HG03196 (cell line): ENCODE results near the gene PCDHGC3.

Source experiments
- ATAC-seq: cut with Tn5 transposase; IDR thresholded peaks from one replicate; pipeline ENCODE4 v1.9.1; 2021; ENCODE audit not compliant: unreplicated experiment

PCDHGC3 gene

GRCh38 chr5:141506381-141507155 is 30.8 kb downstream of the PCDHGC3 start:
- ATAC-seq = no peak

DNA sequence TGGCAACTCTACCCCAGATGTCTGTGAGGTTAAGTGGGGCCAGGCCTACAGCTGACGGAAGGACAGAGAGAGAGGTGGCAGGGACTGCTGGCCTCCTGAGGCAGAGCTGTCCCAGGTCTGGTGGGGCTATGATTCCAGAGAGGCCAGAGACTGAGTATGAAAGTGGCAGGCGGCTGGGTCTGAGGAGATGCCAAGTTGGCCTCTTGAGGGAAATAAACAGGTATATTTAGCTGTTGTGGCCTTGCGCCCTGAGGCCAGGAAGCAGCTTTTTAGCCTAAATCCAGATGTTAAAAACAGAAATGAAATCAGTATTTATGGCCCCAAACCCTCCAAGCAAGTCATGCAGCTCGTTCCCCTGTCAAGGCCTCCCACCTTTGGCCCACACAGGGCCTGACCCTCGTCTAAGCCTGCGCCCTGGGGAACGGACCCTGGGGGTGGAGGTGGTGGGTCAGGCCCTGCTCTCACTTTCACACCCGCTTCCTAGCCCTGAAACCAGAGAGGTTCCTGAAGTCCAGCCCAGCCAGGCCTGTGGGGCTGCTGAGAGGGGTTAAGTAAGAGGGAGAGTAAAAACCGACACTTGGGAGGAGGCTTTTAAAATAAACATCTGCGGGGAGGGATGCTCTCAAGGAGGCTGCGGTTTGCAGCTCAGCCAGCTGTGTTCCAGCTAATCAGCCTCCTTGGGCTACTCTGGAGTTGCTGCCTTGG is 31.8 kb downstream of the PCDHGC3 start:
- peak; percentile 39 for ATAC-seq

GRCh38 chr5:141508440-141508797 is 32.7 kb downstream of the PCDHGC3 start:
- ATAC-seq = no peak

DNA sequence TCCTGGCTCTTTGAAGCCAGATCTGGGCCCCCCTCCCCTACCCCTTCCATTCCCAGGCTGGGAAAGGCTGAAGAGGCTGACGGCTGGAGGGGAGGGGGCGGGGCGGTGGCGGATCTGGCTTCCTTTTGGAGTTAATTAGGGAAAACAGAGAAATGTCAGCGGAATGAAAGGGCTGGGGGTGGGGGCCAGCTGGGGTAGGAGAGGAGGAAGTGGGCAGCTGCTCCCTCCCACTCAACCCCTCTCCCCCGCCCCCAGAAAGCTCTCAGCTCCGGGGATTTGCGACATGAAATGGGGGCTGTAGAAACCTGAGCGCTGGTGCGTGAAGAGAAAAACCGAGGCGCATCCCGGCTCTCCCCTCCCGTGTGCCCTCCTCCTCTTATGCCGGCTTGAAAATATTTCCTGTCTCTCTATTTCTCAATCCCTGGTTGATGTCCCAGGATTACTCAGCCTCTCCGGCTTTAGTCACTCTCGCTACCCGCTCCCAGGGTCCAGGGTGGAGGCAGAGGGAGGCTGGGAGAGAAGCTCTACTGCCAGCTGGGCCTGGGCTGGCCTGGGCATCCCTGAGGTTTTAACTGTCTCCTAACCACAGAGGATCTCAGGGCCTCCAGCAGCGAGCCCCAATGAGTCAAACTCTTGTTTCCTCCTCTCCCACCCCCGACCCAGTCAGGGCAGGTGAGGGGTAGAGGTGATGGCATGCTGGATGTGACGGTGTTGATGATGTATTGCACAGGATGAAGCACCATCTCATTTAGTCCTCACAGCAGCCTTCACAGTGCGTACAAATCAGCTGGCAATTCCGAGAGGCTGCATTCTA is 33.2 kb downstream of the PCDHGC3 start:
- ATAC-seq = no peak

- ATAC-seq = no peak
These were observed 34.4 kb downstream of the PCDHGC3 start for GRCh38 chr5:141510160-141510559.

GRCh38 chr5:141510850-141511601 is 35.3 kb downstream of the PCDHGC3 start:
- peak; percentile 39 for ATAC-seq

GRCh38 chr5:141511771-141512325 is 36.1 kb downstream of the PCDHGC3 start:
- no peak for ATAC-seq

GRCh38 chr5:141512390-141512910 is 36.7 kb downstream of the PCDHGC3 start:
- no peak for ATAC-seq

DNA sequence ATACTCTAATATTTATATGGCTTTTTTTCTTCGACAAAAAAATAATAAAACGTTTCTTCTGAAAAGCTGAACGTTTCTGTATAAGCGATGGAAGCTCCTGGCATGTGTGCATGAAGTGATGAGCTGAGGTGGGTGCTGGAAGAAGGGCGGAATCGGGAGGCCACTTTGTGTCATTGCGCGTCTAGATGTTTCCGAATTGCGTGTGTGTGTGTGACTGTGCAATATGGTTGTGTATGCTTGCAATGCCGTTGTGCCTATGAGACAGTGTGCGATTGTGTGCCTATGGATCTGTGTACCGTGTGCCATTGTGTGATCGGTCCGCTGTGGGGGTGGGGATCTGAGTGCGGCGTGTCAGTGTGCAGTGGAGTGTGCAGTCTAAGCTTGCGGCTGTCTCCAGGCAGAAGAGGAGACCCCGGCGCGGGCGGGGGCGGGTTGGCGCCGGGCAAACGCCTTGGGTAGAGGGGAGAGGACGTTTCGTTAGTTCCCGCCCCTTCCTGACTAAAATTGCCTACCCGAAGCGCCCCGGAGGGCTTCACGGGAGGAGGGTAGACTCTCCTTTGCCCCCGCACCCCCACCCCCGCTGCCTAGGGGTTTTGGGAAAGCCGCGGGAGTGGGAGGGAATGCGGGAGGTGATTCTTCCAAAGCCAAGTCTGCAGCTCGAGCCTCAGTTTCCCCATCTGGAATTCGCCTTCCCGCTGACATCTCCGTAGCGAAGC is 37.3 kb downstream of the PCDHGC3 start:
- ATAC-seq = no peak

DNA sequence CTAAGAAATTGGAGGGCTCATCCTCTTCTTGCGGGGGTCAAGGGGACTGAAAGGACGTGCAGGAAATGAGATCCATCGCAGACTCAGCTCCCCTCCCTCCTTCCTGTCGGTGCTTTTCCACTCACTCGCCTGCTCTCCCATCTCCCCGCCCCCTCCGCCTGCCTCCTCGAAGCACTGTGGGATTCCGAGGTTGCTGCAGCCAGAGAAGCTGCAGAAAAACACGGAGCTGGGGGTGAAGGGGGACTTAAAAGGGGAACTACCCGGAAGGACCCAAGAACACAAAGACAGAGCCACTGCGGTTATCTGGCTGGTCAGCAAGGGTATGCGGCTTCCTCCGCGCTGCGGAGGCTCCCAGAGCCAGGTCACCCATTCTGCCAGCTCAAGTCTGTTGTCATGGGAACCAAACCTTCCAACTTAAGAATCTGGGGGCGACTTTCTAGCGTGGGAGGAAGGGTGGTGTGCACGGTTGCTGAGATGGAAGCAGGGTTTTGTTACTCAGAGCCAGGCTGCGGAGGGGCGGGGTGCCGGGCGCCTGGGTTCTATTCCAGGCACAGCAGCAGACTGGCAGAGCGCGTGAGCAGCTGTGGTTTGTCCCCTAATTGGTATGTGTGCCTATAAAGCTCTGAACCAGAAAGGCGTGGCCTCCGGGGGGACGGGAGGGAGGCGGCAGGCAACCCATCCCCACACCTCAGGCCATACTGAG is 38.0 kb downstream of the PCDHGC3 start:
- ATAC-seq = peak; percentile 24

DNA sequence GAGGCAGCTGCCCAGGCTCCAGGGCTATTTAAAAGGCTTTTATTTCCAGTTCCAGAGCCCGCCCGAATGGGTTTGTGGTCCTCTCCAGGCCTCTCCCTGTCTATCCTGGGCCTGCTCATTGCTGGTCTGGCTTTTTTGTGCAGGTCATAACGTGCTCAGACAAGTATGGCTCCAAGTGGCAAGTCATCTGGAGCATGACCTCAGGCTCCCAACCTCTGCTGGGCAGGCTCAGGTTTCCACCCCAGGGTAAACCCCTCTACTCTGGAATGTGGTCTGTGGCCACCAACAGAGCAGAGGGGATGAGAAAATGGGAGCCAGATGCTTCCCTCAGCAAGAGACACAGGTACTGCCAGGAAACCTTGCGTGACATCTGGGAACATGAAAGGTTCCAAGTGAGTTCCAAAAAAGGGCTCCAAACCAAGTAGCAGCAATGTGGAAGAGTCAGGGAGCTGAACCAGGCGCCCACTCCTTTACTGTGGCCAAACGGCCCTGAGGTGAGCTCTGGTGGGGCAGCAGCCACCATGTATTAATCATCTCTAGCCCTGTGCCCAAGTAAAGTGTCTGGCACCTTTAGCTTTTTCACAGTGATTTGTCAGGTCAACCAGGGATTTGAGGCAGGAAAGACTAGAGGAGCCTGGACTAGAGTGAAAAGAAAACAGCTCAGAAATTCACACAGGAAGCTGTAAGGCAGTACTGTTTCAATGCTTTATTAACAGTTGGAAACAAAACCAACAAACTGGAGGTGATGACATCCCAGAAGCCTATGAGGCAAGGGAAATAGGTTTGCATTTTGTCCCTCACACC is 38.8 kb downstream of the PCDHGC3 start:
- ATAC-seq = peak; percentile 13

DNA sequence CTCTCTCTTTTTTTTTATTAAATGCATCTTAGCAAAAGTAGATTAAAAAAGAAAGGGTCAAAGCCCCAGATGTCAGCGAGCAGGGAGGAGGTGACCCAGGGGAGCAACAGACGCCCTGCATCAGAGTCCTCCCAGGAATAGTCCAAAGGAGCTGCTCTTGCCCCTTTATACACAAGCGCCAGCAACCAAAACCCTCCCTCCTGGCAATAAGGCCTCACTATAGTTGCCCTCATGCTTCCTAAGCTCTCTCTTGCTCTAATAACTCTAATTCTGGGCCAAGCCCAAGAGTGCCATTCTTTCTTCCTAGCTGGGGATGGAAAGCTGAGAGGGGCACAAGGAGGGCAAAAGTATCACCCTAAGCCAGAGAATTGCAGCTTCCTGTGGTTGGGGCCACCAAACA is 39.4 kb downstream of the PCDHGC3 start:
- ATAC-seq = no peak

DNA sequence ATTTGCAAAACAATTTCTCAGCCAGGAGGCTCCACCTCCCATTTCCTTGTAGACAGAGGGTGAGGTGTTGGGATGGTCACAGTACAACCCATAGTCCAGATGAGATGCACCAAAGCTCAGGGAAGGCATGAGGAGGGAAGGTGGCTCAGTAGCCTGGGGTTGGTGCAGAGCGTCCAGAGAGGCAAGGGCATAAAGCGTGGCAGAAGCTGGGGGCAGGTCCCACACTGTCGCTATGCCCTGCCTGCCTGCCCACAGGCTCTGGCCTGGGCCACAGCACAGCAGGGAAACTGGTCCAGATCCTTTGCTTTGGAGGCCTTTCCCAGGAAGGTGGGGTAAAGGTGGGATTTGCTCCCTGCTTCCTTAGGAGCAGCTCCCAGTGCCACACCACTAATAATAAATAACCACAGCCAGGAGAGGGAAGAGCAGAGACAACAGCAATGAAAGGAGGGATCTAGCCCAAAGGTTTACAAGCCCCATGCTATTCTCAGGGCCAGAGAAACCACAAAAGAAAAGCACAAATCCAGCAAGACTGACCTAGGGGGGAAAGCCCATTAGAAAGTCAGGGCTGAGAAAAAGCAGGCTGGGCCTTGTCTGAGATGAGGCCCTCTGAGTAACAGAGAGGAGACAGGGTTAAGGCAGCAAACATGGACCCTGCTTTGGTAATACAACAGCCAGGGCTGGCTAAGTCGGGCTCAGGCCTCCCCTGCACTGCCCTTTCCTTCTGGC is 40.3 kb downstream of the PCDHGC3 start:
- no peak for ATAC-seq

- ATAC-seq = no peak
These were observed 40.9 kb downstream of the PCDHGC3 start for GRCh38 chr5:141516672-141517025.

DNA sequence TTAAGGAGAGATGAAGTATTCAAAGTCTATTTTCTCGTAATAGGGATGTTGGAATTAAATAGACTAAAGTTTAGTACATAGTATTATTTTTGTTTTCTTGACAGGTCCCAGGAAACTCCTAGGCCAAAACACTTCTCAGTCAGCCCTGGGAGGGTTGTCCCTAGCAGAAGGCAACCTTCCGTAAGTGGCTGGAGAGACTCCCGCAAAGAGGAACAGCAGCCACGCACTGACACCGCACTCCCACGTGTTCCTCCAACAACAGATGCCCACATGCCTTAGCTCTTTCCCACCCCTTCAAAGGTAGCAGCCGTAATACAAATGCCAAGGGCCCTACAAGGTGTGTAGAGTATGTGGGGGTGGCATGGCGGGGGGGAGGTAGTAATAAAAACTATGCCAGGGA is 41.5 kb downstream of the PCDHGC3 start:
- ATAC-seq = no peak

GRCh38 chr5:141517880-141518617 is 42.3 kb downstream of the PCDHGC3 start:
- no peak for ATAC-seq

DNA sequence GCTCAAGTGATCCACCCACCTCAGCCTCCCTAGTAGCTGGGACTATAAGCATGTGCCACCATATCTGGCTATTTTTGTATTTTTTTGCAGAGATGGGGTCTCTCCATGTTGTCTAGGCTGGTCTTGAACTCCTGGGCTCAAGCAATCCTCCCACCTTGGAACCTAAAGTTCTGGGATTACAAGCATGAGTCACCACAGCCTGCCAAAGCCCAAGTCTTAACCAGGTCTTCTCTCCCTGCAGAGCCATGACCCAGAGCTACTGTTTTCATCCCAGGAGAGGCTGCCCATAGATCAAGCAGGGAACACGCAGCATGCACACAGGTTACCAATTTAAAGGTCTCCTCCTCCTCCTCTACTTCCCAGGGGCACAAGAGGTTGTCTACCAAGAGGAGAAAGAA is 42.9 kb downstream of the PCDHGC3 start:
- ATAC-seq = no peak
